ENCODE data around the gene ADCY9. TPM values are rescaled to one million over a fixed set of nuclear protein-coding genes. Genes with fewer than 3 reads are reported as not detected.

Gene ADCY9
- 13.1 and 14.2 TPM in 2 replicates for total RNA-seq (2022)
- Bru-seq, nascent RNA: percentile 52 among the genes with signal in this experiment
- percentile 59 among the genes with signal in this experiment for BruChase-seq, experiment 1, labeled RNA remaining after a 6-hour chase
- percentile 54 among the genes with signal in this experiment for BruChase-seq, experiment 2, labeled RNA remaining after a 2-hour chase
- long read RNA-seq, full-length matches to known transcripts: 6 of 22 reads
- long read RNA-seq, partial matches to known transcripts: 6 of 22 reads
- long read RNA-seq, other reads (novel, unspliced or antisense): 10 of 22 reads

GRCh38 chr16:4116325-4117249, at the start of gene ADCY9:
Gene ADCY9 (minus strand): TSS chr16:4116442. CDS start chr16:4115442, 1,000 bp downstream.
- Mint-ChIP-seq H3K9me3 (ENCODE audit: unreplicated experiment) (no peaks in the 10 kb centered on the region), H3K27me3 (ENCODE audit: insufficient read depth, unreplicated experiment) (no peaks in the 10 kb centered on the region), H3K4me3 (ENCODE audit: unreplicated experiment) (peak within 1 kb of the TSS; percentile 74), H3K27ac (ENCODE audit: low read depth, unreplicated experiment) (peak within 1 kb of the TSS; percentile 65), H3K36me3 (ENCODE audit: insufficient read depth, unreplicated experiment) (peaks cover 5% of the 10 kb centered on the region), H3K4me1 (ENCODE audit: insufficient read depth, unreplicated experiment) (peaks cover 26% of the 10 kb centered on the region)
- TF ChIP-seq CTCF (IDR thresholded peaks at IDR 0.05; ENCODE audit: unreplicated experiment): no peak
- ChIA-PET POLR2A (interaction anchor here (0.5 to 1.5 kb wide), 5 partner anchors 63 to 468 kb away, joined by 3 to 10 read pairs (median 3); no protein-coding TSS in a partner anchor), CTCF (interaction anchor here (0.5 to 1.2 kb wide), 3 partner anchors 60 to 137 kb away, joined by 3 read pairs; no protein-coding TSS in a partner anchor)
- DNase-seq (ENCODE audit: unreplicated experiment): peak; percentile 62
- BruUV-seq (replicated peaks): TSS peak; percentile 57
- intact Hi-C loops (cut with micrococcal nuclease): loop anchor here (5.0 kb wide), 1 partner anchor 66 kb away; no protein-coding TSS in a partner anchor

- Mint-ChIP-seq H3K4me3 (ENCODE audit: unreplicated experiment) (no peak overlapping the region), H3K36me3 (ENCODE audit: insufficient read depth, unreplicated experiment) (no peaks in the 10 kb centered on the region), H3K27ac (ENCODE audit: low read depth, unreplicated experiment) (no peak overlapping the region), H3K4me1 (ENCODE audit: insufficient read depth, unreplicated experiment) (no peaks in the 10 kb centered on the region), H3K9me3 (ENCODE audit: unreplicated experiment) (no peaks in the 10 kb centered on the region), H3K27me3 (ENCODE audit: insufficient read depth, unreplicated experiment) (no peaks in the 10 kb centered on the region)
- no TSS peak for BruUV-seq (replicated peaks)
- intact Hi-C loops (cut with micrococcal nuclease): no loop called here
- ChIA-PET POLR2A (interaction anchor here (1.0 kb wide), 1 partner anchor 9 kb away, joined by 3 read pairs; no protein-coding TSS in a partner anchor), CTCF (interaction anchor here (0.6 kb wide), 1 partner anchor 224 kb away, joined by 3 read pairs; no protein-coding TSS in a partner anchor)
- peak; percentile 17 for DNase-seq (ENCODE audit: unreplicated experiment)
- TF ChIP-seq CTCF (IDR thresholded peaks at IDR 0.05; ENCODE audit: unreplicated experiment): no peak
Measured at GRCh38 chr16:4160658-4161430, 44.6 kb upstream of the ADCY9 start.

- CTCF ChIA-PET: interaction anchor here (0.7 kb wide), 1 partner anchor 86 kb away, joined by 3 read pairs; no protein-coding TSS in a partner anchor
Measured at GRCh38 chr16:4159726-4160125, 43.5 kb upstream of the ADCY9 start.

More at GRCh38 chr16:4159726-4160125, 43.5 kb upstream of the ADCY9 start:
- POLR2A ChIA-PET: no interaction called here
- H3K36me3 Mint-ChIP-seq (ENCODE audit: insufficient read depth, unreplicated experiment): no peaks in the 10 kb centered on the region
- H3K4me3 Mint-ChIP-seq (ENCODE audit: unreplicated experiment): no peak overlapping the region
- H3K4me1 Mint-ChIP-seq (ENCODE audit: insufficient read depth, unreplicated experiment): no peaks in the 10 kb centered on the region
- H3K9me3 Mint-ChIP-seq (ENCODE audit: unreplicated experiment): no peaks in the 10 kb centered on the region
- H3K27ac Mint-ChIP-seq (ENCODE audit: low read depth, unreplicated experiment): no peak overlapping the region
- TF ChIP-seq CTCF (IDR thresholded peaks at IDR 0.05; ENCODE audit: unreplicated experiment): no peak
- intact Hi-C loops (cut with micrococcal nuclease): no loop called here
- DNase-seq (ENCODE audit: unreplicated experiment): no peak
- no peaks in the 10 kb centered on the region for H3K27me3 Mint-ChIP-seq (ENCODE audit: insufficient read depth, unreplicated experiment)
- no TSS peak for BruUV-seq (replicated peaks)

Data from MCF 10A (cell line).